ENCODE results near the gene DYNC2LI1.
A peak's percentile ranks its signal among the peaks of the same experiment; 100 is the strongest.

Gene DYNC2LI1

DNA sequence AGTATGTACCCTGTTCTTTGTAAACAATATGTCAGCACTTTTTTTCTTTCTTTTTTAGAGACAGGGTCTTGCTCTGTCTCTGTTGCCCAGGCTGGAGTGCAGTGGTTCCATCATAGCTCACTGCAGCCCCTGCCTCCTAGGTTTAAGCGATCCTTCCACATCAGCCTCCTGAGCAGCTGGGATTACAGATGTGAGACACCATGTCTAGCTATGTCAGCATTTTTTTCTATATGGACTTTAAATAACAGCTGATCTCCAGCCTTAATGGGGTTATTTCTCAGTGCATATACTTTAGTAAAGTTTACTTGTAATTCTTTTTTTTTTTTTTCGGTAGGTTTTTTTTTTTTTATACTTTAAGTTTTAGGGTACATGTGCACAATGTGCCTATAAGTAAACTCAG lies 38.2 kb downstream of the DYNC2LI1 start:
- FAIRE-seq: no peak
- DNase-seq (ENCODE audit: insufficient read length, low spot score): no peak

DNA sequence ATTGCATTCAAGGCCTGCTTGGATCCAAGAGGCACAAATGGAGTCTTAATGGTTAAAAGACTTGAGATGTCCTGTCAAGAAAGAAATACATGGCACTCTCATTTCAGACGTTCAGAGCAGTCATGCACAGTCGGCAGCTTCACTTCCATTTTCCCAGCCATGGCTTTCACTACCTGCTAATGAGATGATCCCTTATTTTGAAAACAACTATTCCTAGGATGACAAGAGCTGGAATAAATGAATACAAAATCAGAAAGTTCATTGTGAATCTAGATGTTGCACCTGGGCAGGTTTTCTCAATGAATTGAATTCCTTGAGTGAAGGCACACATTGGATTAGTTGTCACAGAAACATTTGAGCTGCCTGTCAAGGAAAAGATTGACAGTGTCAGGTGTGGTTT lies 39.1 kb downstream of the DYNC2LI1 start:
- DNase-seq (ENCODE audit: insufficient read length, low spot score) (no peak), FAIRE-seq (no peak)

DNA sequence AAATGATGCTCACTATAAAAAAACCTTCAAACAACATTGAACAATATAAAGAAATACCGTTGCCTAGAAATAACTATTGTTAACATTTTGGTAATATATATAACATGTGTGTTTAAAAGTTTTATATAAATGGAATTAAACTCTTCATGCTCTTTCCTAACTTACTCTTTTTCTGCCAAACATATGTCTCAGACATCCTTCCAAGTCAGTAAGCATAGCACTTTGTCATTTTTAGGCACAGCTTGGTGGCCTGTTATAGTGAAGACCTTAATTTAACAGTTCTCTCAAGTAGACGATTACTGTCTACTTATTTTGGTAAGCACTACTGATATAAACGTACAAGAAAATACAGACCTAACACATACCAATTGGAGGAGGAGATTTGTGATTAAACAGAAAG lies 40.9 kb downstream of the DYNC2LI1 start:
- FAIRE-seq: no peak

DNA sequence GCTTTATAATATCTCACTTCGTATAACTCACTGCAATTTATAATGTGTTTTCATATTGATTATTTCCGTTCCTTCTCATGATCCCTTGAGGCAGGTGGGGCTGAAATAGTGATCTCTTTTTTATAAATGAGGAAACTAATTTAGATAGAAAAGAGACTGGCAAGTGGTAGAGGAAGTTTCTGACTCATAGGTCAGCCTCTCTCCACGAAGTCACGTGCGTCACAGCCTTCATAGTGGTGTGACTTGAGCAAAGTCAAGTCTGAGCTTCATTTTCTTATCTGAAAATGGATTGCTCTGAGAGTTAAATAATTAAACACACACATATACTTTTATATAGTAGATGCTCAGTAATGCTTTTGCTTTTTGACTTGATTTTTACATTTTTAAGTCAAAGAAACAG lies 44.9 kb downstream of the DYNC2LI1 start:
- FAIRE-seq (no peak), DNase-seq (ENCODE audit: insufficient read length, low spot score) (no peak)

More for the DNA sequence above, 40.9 kb downstream of the DYNC2LI1 start:
- DNase-seq (ENCODE audit: insufficient read length, low spot score): no peak

DNA sequence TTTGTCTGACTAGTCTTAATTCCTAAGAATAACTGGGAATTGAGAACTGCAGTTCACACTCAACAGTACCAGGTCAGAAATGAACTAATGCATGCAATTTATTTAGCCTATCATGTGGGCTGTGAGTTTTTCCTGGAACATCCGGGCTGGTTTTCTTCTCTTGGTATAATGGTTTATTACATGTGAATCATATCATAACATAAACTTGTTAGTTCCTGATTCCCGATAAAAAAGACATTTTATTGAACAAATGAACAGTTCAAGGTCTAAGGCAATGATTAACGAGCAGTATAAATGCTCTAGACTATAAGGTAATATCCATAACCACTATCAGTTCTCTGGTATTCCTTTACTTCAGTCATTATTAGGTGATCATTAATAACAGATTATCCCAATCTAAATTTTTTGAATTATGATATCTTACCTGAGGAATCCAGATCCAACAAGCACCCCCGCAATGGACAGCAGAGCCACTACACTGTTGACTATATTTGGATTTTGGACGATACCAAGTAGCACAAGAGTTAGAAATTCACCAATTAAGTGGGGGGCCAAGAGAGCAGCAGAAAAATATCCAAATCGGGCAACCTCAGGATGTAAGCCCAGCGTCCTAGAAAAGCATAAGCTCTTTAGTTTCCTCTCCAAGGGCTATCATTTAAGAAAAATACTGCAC lies 45.8 kb downstream of the DYNC2LI1 start:
- DNase-seq (ENCODE audit: insufficient read length, low spot score) (no peak), FAIRE-seq (no peak)

DNA sequence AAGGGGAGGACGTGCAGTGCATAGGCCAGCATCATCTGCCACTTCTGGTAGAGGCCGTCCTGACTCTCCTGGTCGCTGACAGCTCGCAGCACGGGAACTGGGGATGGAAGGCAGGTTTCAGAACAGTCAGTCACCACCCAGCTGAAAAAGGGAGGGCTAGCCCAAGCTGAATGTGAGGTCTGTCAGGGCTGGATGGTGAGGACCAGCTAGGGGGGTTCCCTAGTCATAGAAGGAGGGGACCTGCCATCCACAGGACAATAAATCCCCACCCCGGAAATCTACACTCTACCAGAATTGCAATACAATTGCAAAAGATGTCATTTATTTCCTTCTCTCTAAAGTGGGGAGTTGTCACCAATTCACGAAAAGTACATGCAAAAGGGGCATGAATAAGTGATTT lies 49.0 kb downstream of the DYNC2LI1 start:
- FAIRE-seq (no peak), DNase-seq (ENCODE audit: insufficient read length, low spot score) (no peak)

DNA sequence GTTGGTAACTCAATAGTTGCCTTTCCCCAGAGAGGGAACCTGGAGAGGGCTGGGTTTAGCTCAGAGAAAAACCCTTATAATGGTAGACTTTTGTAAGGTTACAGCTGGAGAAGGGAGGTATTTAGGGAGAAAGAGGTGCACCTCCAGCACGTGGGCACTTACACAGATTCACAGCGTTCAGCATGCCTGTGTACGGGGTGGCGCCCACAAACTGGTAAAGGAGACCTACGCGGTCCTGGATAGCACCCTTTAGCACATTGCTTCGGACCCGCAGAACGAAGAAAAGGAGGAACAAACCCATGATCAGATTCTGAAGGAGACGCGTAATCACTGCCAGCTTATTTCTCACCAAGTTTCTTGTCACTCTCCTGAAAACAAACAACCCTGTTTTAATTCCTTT lies 49.9 kb downstream of the DYNC2LI1 start:
- DNase-seq (ENCODE audit: insufficient read length, low spot score) (no peak), FAIRE-seq (no peak)

DNA sequence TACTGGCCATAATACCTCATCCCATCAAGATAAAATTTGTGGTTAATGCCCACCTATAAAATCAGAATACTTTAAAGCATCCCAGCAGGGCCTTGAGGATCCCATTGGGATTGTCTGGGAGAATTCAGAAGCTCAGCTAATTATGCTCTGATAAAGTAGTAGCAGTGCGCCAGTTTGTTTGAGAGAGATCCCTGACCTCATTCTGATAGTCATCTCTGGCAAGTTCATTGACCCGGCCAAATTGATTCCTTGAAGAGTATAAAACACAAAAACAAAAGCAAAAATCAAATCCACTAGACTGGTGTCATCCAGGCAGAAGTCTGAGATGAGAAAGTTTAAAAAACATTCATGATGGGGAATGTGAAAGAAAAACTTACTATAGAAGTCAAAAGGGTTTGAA lies 50.7 kb downstream of the DYNC2LI1 start:
- no peak for DNase-seq (ENCODE audit: insufficient read length, low spot score)
- FAIRE-seq: no peak

DNA sequence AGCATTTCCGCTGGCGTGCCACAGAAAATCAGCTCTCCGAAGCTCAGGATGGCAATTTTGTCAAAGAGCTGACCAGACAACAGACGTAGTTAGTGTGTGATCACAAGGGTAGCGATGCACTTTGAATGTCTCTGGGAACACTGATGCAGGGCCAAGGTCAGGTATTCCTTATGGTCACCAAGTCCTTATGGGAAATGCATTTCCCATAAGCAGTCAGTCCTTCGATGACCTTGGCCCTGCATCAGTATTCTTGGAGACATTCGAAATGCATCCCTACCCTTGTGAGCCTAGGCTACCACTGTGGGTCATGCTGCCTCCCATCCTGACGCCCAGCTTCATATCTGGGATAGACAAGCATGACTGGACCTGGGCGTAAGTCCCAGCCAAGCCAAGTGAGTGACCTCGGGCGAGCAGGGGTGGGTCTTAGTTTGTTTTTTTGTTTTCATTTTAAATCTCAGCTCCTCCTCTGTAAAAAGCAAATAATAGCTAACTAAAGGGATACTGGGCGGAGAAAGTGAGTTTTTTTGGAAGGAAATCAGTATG lies 51.2 kb downstream of the DYNC2LI1 start:
- FAIRE-seq (no peak), DNase-seq (ENCODE audit: insufficient read length, low spot score) (no peak)

DNA sequence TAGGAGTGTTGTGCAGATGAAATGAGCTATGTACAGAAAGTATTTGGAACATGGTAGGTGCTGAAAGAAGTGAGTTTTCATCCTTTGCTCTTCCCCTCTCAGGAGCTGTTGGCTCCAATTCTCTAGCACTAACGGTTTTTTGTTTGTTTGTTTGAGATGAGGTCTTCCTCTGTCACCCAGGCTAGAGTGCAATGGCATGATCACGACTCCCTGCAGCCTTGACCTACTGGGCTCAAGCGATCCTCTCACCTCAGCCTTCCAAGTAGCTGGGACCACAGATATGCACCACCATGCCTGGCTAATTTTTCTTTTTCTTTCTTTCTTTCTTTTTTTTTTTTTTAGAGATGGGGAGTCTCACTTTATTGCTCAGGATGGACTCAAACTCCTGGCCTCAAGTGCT lies 52.0 kb downstream of the DYNC2LI1 start:
- DNase-seq (ENCODE audit: insufficient read length, low spot score) (no peak), FAIRE-seq (no peak)

DNA sequence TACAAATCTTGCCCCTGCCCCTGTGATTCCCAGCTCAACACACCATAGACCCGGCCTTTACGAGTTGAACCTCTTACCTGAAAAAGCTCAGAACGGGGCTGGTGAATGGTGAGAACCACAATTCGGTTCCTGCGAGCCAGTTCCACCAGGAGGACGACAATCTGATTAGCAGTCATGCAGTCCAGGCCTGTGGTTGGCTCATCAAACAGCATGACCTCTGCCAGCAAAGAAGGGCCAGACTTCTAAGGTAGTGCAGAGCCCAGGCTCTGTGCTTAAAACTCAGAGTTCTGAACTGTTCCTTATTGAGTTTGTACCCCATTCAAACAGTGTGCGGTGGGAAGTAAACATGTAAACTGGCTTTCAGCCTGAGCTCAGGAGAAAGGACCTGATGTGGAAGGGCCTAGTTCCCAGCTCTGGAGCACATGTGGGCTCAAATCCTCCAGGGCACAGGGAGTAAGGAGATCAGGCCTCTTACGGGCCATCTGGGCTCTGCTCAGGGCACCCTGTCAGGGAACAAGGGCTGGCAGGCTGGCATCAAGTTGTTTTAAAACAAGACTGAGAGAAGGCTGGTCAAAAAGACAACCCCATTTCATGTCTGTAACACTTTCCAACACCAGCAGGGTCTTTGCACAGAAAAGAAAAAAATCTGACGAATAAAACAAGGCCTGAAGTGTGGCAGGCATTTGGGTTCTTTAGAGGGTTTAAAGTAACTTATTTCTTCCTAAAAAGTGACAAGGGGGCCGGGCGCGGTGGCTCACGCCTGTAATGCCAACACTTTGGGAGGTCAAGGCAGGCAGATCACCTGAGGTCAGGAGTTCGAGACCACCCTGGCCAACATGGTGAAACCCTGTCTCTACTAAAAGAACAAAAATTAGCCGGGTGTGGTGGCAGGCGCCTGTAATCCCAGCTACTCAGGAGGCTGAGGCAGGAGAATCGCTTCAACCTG lies 52.7 kb downstream of the DYNC2LI1 start:
- peak; percentile 14 for FAIRE-seq
- no peak for DNase-seq (ENCODE audit: insufficient read length, low spot score)

DNA sequence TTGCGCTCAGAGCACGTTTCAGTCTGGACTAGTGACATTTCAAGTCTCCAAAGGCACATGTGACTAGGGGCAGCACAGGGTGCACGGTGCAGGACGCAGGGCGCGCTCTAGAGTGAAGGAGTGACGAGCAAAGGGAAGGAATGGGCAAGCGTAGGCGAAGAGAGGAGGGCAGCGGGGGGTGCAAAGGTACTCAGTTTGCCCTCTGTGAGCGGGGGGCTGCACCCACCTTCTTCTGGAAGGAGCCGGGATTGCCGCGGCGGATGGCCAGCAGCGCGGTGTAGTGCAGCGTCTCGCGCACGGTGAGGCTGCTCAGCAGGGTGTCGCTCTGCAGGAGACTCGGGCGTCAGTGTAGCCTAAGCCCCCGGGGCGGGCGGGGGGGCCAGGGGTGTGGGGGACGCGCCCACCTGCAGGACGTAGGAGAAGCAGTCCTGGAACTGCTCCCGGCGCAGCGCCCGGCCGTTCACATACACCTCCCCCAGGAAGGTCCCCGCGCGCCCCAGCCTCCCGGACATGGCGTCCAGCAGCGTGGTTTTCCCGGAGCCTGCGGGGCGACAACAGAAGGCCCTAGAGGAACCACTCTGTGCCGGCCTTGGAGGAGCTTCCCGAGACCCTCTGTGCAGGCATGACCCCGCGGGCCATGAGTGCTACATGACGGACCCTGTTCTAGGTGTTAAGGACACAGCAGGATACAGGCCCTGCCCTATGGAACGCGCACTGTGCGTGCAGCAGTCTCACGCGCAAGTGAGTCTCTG lies 57.9 kb downstream of the DYNC2LI1 start:
- no peak for FAIRE-seq
- DNase-seq (ENCODE audit: insufficient read length, low spot score): no peak

DNA sequence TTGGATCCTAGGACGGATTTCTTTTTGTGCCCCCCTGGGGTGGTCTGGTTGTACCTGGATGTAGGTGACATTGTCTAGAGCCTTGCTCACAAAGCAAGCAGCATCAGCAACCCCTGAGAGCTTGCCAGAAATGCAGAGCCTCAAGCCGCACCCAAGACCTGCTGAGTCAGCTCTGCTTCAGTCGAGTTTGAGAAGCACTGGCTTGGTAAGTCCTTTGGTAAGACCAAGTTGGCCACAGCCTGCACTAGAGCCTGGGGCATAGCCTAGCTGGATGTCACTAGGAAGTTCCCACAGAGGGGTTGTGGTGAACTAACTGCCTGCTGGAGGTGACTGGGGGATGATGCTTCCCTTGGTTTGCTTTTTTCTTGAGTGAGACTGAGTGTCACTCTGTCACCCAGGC lies 58.6 kb downstream of the DYNC2LI1 start:
- DNase-seq (ENCODE audit: insufficient read length, low spot score): no peak
- FAIRE-seq: no peak

DNA sequence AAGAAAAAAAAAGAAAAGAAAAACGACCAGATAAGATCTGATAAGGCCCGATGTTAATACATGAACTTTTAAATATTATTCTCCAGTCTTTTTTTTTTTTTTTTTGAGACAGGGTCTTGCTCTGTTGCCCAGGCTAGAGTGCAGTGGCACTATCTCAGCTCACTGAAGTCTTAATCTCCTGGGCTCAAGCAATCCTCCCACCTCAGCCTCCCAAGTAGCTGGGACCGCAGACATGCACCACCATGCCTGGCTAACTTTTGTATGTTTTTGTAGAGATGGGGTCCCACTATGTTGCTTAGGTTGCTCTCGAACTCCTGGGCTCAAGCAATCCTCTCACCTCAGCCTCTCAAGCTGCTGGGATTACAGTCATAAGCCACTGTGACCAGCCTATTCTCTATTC lies 63.2 kb downstream of the DYNC2LI1 start:
- FAIRE-seq: no peak
- no peak for DNase-seq (ENCODE audit: insufficient read length, low spot score)

DNA sequence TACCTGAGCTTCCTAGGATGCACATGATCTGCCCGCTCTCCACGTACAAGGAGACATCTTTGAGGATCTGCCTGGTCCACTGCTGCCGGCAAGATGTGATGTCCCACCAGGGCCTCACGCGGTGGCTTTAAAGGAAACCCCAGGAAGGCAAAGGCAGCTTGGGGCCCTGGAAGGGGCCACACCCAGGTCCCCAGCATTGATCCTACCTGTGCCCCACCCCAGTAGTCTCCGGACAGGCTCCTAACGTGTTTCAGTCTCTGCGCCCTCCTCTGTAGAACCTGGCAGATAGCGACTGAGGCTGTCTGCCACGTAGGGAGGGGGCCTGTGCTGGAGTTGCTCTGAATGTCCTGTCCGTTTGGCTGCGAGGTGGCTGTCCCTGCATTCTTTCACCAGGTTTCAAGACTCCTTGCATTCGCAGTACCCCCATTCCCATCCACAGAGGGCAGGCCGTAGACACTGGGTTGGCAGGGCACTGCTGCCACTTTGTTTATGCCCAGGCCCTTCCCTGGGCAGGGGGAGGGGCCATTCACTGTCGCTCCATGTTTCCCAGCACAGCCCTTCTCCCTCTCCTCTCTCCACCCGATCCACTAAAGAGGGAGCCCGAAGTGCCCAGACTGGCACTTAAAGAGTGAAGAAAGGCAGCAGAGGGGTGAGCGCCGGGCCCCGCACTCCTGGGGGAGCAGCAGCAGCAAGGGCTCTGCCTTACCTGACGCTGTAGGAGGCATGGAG lies 64.2 kb downstream of the DYNC2LI1 start:
- no peak for FAIRE-seq
- DNase-seq (ENCODE audit: insufficient read length, low spot score): no peak

DNA sequence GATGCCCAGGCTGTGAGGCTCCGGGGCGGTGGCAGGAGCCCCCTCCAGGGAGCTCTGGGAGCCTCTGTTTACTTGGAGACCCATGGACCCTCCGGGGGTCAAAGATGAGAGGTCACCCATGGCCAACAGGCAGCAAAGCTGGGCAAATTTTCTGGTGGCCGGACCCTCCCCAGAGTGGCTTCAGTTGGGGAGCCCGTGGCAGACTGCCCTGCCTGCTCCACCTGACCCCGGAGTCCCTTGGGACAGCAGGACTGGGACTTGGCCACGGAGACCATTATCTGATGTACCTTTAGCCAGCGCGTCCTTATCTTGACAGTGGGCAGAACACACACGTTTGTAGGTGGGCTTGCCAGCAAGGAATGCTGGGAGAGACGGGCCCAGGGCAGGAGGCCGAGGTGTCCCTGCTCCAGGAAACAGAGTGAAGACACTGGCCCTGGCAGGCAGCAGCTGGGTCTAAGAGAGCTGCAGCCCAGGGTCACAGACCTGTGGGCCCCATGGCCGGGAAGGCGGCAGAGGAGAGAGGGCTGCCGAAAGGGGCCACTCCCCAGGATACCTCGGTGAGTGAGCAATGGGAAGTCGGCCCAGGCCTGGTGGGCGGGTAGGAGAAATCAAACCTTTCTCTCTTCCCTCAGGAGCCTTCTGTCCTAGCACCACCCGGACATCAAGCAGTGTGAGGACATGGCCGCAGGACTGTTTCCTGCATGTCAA lies 64.9 kb downstream of the DYNC2LI1 start, which contains the start of the genes ABCG5 and ABCG8:
Gene ABCG5, minus strand, starts transcription at position 280 of the 708 bp plus-strand sequence. Its CDS starts 160 bp downstream, at position 120.
Gene ABCG8, plus strand, starts transcription at position 412 of the 708 bp plus-strand sequence. Its CDS starts 83 bp downstream, at position 495.
- no peak for FAIRE-seq

DNA sequence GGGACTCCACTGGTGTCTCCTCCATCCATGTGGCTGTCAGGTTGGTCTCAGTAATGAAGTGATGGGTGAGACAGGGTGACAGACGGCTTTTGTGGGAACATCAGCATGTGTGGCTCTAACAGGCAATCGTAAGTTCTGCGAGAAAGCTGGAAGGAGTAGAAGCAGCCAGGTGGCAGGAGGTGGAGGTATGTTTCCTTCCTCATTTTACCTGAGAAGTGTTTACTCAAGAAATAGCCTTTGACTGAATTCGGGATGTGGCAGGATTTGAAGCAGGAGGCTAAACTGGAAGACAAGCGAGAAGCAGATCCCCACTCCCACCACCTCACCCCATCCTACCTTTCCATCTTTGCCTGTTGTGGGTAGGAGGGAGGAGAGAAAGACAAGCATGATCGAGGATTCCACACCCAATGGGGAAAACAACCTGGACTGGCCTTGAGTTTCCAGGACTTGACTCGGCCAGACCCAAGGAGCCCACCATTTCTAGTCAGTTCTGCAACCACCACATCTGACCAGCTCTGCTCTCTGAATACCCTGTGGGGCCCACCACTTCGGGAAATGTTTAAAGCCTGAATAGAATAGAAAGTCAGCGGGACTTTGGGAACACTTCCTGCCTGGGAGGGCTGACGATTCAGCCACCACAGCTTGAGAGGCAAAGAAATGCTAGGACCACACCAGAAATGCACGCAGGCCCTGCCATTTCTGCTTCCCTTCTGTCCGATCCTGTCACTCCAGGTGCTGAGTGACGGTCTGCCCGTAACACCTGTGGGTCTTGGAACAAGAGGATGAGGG lies 66.1 kb downstream of the DYNC2LI1 start:
- FAIRE-seq (no peak), DNase-seq (ENCODE audit: insufficient read length, low spot score) (no peak)

More for the DNA sequence above, 64.9 kb downstream of the DYNC2LI1 start, which contains the start of the genes ABCG5 and ABCG8:
- DNase-seq (ENCODE audit: insufficient read length, low spot score): no peak

DNA sequence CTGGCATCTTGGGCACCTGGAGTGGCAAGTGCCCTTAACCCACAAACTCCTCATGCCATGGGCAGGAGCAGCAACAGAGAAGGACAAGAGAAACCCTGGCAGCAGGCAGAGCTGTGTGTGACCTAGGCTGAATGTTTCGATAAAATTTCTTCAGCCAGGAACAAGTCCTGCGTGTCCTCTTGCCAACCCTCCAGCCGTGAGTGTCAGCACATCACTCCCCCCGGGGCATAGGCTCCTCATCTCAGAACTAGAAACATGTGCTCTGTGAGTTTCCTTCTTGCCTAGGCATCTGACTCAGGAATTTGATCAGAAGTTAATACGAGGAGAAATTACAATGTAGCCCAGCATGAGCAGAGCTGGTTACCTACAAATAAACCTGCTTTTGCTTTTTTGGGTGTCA lies 67.1 kb downstream of the DYNC2LI1 start:
- DNase-seq (ENCODE audit: insufficient read length, low spot score) (no peak), FAIRE-seq (no peak)
